GM23248 (cell line): Measurements from ENCODE around the gene CTF1. TPM values are rescaled to one million over a fixed set of nuclear protein-coding genes. Genes with fewer than 3 reads are reported as not detected.

ENCODE experiments used
- DNase-seq: peaks from one replicate; pipeline ENCODE4 v3.0.0-alpha.2; 2015
- H2AFZ ChIP-seq: fragments of 200-600 bp; sonication (generic); 2 replicates; pipeline ENCODE4 v1.6.1; 2016; ENCODE audit warnings: antibody characterized with exemption
- H3F3A ChIP-seq: fragments of 200-600 bp; sonication (generic); 2 replicates; pipeline ENCODE4 v1.6.1; 2016; ENCODE audit warnings: mild to moderate bottlenecking, antibody characterized with exemption, mixed run types; ENCODE audit not compliant: insufficient read depth
- H3K27ac ChIP-seq: fragments of 200-600 bp; sonication (generic); 2 replicates; pipeline ENCODE4 v1.5.1; 2016; ENCODE audit warnings: mild to moderate bottlenecking
- H3K27me3 ChIP-seq: fragments of 200-600 bp; sonication (generic); replicated peaks from 2 replicates; pipeline ENCODE4 v1.6.1; 2016; ENCODE audit warnings: mild to moderate bottlenecking; ENCODE audit not compliant: insufficient read depth
- H3K36me3 ChIP-seq: fragments of 200-600 bp; sonication (generic); 2 replicates; pipeline ENCODE4 v1.6.1; 2016; ENCODE audit warnings: low read depth, mild to moderate bottlenecking
- H3K4me1 ChIP-seq: fragments of 200-600 bp; sonication (generic); 2 replicates; pipeline ENCODE4 v1.6.1; 2016; ENCODE audit warnings: mild to moderate bottlenecking; ENCODE audit not compliant: insufficient read depth
- H3K4me2 ChIP-seq: fragments of 200-600 bp; sonication (generic); one replicate; pipeline ENCODE4 v1.6.1; 2016; ENCODE audit warnings: mild to moderate bottlenecking; ENCODE audit not compliant: unreplicated experiment
- H3K4me3 ChIP-seq: fragments of 200-600 bp; sonication (generic); 2 replicates; pipeline ENCODE4 v1.5.1; 2016; ENCODE audit warnings: mild to moderate bottlenecking
- H3K79me2 ChIP-seq: fragments of 200-600 bp; sonication (generic); 2 replicates; pipeline ENCODE4 v1.6.1; 2016; ENCODE audit warnings: mild to moderate bottlenecking; ENCODE audit not compliant: insufficient read depth
- H3K9ac ChIP-seq: fragments of 200-600 bp; sonication (generic); 2 replicates; pipeline ENCODE4 v1.6.1; 2016; ENCODE audit warnings: mild to moderate bottlenecking
- H3K9me2 ChIP-seq: fragments of 200-600 bp; sonication (generic); 2 replicates; pipeline ENCODE4 v1.6.1; 2016; ENCODE audit warnings: mixed run types, mild to moderate bottlenecking, moderate library complexity; ENCODE audit not compliant: insufficient read depth
- H3K9me3 ChIP-seq: fragments of 200-600 bp; sonication (generic); one replicate; pipeline ENCODE4 v1.6.1; 2017; ENCODE audit warnings: low read depth
- H4K20me1 ChIP-seq: fragments of 200-600 bp; sonication (generic); 2 replicates; pipeline ENCODE4 v1.6.0; 2016; ENCODE audit not compliant: insufficient read depth
- EZH2 ChIP-seq: fragments of 200-600 bp; sonication (generic); IDR thresholded peaks from 2 replicates; pipeline ENCODE4 v1.6.1; 2018; ENCODE audit warnings: antibody characterized with exemption, mild to moderate bottlenecking; ENCODE audit not compliant: insufficient read depth, poor library complexity, severe bottlenecking
- EZH2phosphoT487 ChIP-seq: fragments of 200-600 bp; sonication (generic); IDR thresholded peaks from 2 replicates; pipeline ENCODE4 v1.6.1; 2018; ENCODE audit warnings: antibody characterized with exemption, moderate library complexity, mild to moderate bottlenecking, low read depth; ENCODE audit not compliant: insufficient read depth
- WGBS, 2 experiments: methylation state at CpG; one replicate each; pipeline ENCODE4 v1.1.6; 2015 to 2017; ENCODE audit warnings: low lambda C conversion rate in 2 of 2, low coverage in 1 of 2; ENCODE audit errors: missing lambda C conversion rate in 2 of 2; 5-methylcytosine and 5-hydroxymethylcytosine counted together
- in situ Hi-C: fragments of 300-500 bp; cut with MboI; formaldehyde crosslinking; loops from 2 replicates; pipeline ENCODE4 v1.15.0; 2020
- polyA plus RNA-seq: library from polyadenylated mRNA; unstranded; fragments of >200 nt; fragmentation: Nextera tagmentation; extraction: Ambion mirVana; gene quantifications from 2 replicates; pipeline ENCODE4 v1.2.1, GENCODE V29; 2016
- total RNA-seq: library from RNA; depleted of rRNA; stranded (reverse); fragments of >200 nt; shearing (Covaris generic); gene quantifications from 2 replicates; pipeline ENCODE4 v1.2.3, GENCODE V29; 2014

The CTF1 gene
- total and polyA plus RNA-seq, 2 experiments from 2014 or later: 2.1 to 4.8 TPM

DNA sequence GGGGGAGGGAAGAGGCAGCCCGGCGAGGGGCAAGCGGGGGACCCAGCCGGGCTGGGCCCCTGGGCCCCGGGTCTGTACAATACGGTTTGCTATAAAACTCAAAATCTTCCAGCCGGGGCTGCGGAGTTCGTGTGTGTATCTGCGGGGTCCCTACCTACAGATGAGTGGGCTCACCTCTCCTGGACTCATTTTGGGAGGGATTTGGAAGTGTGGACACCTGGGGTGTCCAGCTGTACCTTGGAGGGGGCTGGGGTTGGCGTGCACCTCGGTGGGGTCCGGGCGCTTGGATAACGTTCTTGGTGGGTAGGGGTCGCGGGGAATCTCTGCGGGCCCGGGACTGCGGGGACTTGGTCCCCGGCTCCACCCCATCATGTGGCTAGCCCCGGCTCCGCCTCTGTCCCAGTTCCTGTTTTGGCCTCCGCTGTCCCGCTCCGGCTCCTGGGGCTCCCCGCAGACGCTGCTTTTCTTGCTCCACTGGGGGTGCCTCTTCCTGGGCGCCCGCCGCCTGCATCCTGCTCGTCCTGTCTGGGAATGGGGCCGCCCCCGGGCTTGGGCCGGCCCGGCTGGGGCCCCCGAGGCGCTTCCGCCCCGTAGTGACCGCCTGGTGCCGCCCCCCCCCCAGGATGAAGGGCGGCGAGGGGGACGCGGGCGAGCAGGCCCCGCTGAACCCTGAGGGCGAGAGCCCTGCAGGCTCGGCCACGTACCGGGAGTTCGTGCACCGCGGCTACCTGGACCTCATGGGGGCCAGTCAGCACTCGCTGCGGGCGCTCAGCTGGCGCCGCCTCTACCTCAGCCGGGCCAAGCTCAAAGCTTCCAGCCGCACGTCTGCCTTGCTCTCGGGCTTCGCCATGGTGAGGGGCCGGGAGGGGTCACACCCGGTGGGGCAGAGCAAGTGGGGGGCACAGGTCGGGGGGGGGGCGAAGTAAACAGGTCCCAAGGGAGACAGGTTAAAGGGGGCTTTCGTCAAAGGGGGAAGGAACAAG lies 52.5 kb downstream of the CTF1 start, which contains the start of gene ORAI3:
ORAI3 (plus strand) TSS at position 402 of the 983 bp plus-strand sequence; CDS start at position 624, 222 bp downstream.
- Histone ChIP-seq H3K4me1 (peaks cover 17% of the 10 kb centered on the region; the same call in 1 of the 2 replicates), H3K27ac (peak within 1 kb of the TSS; percentile 65), H3K4me2 (peak within 1 kb of the TSS; percentile 90), H3F3A (peaks cover 20% of the 10 kb centered on the region), H3K9me2 (no peaks in the 10 kb centered on the region), H3K36me3 (peaks cover 9% of the 10 kb centered on the region; the same call in 1 of the 2 replicates), H3K9me3 (no peaks in the 10 kb centered on the region), H3K9ac (peak within 1 kb of the TSS; percentile 88), H3K4me3 (peak within 1 kb of the TSS; percentile 95), H2AFZ (peak within 1 kb of the TSS; percentile 68), H4K20me1 (no peaks in the 10 kb centered on the region), H3K79me2 (peaks cover 15% of the 10 kb centered on the region), H3K27me3 (no peaks in the 10 kb centered on the region)
- TF ChIP-seq EZH2phosphoT487 (no peak), EZH2 (no peak)
- in situ Hi-C loops: no loop called here
- DNase-seq: peak; percentile 86
- 0 to 1% methylated on average over 47 to 53 of the region's 70 CpGs for WGBS, 2 experiments

DNA sequence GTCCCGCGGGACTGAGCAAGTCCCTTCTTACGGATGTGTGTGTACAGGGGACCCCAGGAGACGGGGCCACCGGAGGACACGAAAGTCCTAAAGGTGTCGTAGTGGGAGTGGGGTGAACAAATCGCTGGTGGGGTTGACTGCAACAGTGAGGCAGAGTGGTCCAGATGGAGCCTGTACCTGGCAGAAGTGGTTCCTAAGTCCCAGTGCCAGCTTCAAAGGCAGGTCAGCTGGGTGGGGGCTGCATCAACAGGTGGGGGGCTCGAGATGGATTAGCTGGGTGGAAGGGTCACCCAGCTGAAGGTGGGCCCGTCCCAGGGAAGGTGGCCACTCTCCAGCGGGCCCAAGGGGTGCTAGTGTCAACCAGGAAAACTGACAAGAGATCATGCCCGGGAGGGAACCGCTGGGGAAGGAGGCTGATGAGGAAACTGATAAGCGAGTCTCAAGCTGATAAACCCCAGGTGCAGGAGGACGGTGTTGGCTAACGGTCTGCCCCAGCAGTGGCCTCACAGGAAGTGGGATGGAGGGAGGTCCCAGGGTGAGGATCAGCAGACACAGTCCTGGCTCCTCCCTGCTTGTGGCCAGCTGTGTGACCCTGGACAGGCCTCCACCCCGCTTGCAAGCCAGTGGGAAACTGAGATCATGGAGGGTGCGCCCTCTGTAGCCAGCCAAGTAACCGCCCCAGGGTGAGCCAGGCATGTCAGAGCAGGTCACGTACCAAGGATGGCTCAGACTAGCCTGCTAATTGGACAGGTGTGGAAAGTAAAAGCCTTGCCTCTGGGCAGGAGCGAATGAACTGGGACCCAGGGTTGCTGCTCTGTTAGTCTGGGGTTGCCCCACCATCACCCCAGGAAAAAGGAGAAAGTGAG lies 53.5 kb downstream of the CTF1 start:
- Histone ChIP-seq H2AFZ (no peak overlapping the region), H3K27me3 (no peaks in the 10 kb centered on the region), H3K4me2 (peak overlapping the region; percentile 90), H4K20me1 (no peaks in the 10 kb centered on the region), H3K27ac (peak overlapping the region; percentile 65), H3K9me2 (no peaks in the 10 kb centered on the region), H3K9ac (peak overlapping the region; percentile 88), H3F3A (peaks cover 20% of the 10 kb centered on the region), H3K79me2 (peaks cover 10% of the 10 kb centered on the region; the same call in 1 of the 2 replicates), H3K9me3 (no peaks in the 10 kb centered on the region), H3K4me3 (peak overlapping the region; percentile 95), H3K36me3 (0 out of 2 replicates have a peak, but pooled peaks cover 1% of the 10 kb centered on the region), H3K4me1 (peaks cover 17% of the 10 kb centered on the region; the same call in 1 of the 2 replicates)
- in situ Hi-C loops: loop anchor here (25.0 kb wide), 2 partner anchors 762 to 937 kb away; a partner anchor contains a TSS
- 6 to 7% methylated on average over 20 to 21 of the region's 21 CpGs for WGBS, 2 experiments
- peak; percentile 90 for DNase-seq
- TF ChIP-seq EZH2 (no peak), EZH2phosphoT487 (no peak)

DNA sequence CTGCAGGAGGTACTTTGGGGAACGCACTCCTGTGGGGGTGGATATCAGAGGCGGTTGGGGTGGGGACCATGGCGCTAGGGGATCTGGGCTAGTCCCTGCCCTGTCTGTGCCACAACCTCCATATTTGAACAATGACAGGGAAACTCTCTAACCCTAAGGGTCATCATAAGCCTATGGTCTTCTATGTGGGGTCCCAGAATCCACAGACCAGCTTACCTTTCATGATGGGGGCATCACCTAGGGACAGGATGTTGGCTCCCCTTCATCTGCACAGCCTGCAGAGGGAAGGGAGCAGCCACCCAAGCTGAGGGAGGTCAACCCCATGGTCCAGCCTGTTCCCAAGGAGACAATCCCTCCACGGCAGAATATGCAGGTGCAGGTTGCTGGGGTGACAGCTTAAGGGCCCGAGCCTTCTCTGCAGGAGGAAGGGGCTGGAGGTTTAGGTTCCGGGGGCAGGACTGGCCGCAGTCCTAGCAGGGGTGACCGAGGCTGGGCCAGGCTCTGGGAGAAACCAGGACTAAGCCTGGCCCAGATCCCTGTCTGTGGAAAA lies 54.2 kb downstream of the CTF1 start:
- Histone ChIP-seq H4K20me1 (no peaks in the 10 kb centered on the region), H3K9ac (peak overlapping the region; percentile 88), H2AFZ (no peak overlapping the region), H3K27ac (peak overlapping the region; percentile 29; the same call in 1 of the 2 replicates), H3K4me2 (peak overlapping the region; percentile 90), H3K4me3 (peak overlapping the region; percentile 95), H3K79me2 (peaks cover 10% of the 10 kb centered on the region; the same call in 1 of the 2 replicates), H3F3A (peaks cover 21% of the 10 kb centered on the region), H3K4me1 (peaks cover 17% of the 10 kb centered on the region; the same call in 1 of the 2 replicates), H3K9me3 (no peaks in the 10 kb centered on the region), H3K36me3 (no peaks in the 10 kb centered on the region), H3K9me2 (no peaks in the 10 kb centered on the region), H3K27me3 (no peaks in the 10 kb centered on the region)
- in situ Hi-C loops: loop anchor here (25.0 kb wide), 2 partner anchors 762 to 937 kb away; a partner anchor contains a TSS
- TF ChIP-seq EZH2phosphoT487 (no peak), EZH2 (no peak)
- DNase-seq: no peak
- WGBS, 2 experiments: 81 to 82% methylated on average over 8 of the region's 8 CpGs
